Uterus (tissue), 2 donors: ENCODE data around the gene DZIP1.

Source experiments
- POLR2A ChIP-seq, 2 donors: fragments of 450-650 bp; IDR thresholded peaks; one replicate each; pipeline ENCODE4 v1.6.1; 2016; ENCODE audit warnings: antibody characterized with exemption in 2 of 2, mild to moderate bottlenecking in 1 of 2, moderate library complexity in 1 of 2
- TF ChIP-seq, protein P1 (sequence below), 4 experiments: fragments of 200-600 bp in 2 of 4; fragments of 450-650 bp in 2 of 4; sonication (generic) in 2 of 4; IDR thresholded peaks; one replicate each; pipeline ENCODE4 v1.5.1; 2016 to 2019; ENCODE audit warnings: antibody characterized with exemption in 4 of 4, mild to moderate bottlenecking in 2 of 4, moderate library complexity in 1 of 4

DNA sequence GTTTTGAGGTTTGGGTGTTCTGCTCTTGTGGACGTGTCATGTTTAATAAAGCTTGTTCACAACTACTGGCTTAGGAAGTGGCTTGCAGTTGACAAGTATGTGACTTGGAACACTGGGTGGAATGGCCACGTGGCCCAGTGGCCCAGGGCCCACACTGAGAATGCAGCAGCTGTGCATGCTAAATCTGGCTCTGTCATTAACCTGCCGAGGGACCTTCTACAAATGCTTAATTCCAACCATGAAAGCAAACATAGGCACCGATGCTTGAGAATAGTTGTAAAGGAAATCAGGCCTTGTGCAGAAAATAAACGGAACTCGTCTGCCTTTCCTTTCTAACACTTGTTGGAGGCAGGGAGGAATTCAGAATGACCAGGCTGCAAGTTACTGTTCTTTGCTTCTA lies 103.6 kb downstream of the DZIP1 start:
- TF ChIP-seq, protein P1, sequence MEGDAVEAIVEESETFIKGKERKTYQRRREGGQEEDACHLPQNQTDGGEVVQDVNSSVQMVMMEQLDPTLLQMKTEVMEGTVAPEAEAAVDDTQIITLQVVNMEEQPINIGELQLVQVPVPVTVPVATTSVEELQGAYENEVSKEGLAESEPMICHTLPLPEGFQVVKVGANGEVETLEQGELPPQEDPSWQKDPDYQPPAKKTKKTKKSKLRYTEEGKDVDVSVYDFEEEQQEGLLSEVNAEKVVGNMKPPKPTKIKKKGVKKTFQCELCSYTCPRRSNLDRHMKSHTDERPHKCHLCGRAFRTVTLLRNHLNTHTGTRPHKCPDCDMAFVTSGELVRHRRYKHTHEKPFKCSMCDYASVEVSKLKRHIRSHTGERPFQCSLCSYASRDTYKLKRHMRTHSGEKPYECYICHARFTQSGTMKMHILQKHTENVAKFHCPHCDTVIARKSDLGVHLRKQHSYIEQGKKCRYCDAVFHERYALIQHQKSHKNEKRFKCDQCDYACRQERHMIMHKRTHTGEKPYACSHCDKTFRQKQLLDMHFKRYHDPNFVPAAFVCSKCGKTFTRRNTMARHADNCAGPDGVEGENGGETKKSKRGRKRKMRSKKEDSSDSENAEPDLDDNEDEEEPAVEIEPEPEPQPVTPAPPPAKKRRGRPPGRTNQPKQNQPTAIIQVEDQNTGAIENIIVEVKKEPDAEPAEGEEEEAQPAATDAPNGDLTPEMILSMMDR (IDR thresholded peaks at IDR 0.05), result no peak
- TF ChIP-seq POLR2A (IDR thresholded peaks at IDR 0.05), result no peak
